Subcutaneous adipose tissue (tissue), 4 donors: ENCODE measurements around the gene AGO3. TPM values are rescaled to one million over a fixed set of nuclear protein-coding genes. Genes with fewer than 3 reads are reported as not detected.

Experiments used
- total RNA-seq, 4 donors: library from RNA; depleted of rRNA; stranded (reverse); fragments of >200 nt; gene quantifications; one replicate each; pipeline ENCODE4 v1.1.0, GENCODE V29; 2016
- TF ChIP-seq, protein P1 (sequence below): fragments of 450-650 bp; IDR thresholded peaks from one replicate; pipeline ENCODE4 v1.5.1; 2016; ENCODE audit warnings: low read depth, mild to moderate bottlenecking, control low read depth, antibody characterized with exemption, moderate library complexity

AGO3 gene
- total RNA-seq, 4 donors from 2014 or later: 22.2 to 29.7 (median 25.6) TPM

DNA sequence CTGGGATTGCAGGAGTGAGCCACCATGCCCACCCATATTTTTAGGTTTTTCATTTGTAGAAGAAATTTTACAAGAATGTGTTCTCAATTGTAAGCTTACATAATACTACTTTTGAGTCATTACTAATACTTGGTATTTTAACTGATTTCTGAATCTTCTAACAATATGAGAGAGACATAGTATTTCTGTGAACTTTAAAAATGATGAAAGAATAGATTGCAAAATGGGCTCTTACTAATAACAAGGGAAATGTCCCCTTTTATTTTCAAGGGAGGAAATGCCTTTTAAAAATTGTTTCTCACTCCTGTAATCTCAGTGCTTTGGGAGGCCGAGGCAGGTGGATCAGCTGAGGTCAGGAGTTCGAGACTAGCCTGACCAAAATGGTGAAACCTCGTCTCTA, 5.9 kb downstream of the AGO3 start:
- TF ChIP-seq, protein P1, sequence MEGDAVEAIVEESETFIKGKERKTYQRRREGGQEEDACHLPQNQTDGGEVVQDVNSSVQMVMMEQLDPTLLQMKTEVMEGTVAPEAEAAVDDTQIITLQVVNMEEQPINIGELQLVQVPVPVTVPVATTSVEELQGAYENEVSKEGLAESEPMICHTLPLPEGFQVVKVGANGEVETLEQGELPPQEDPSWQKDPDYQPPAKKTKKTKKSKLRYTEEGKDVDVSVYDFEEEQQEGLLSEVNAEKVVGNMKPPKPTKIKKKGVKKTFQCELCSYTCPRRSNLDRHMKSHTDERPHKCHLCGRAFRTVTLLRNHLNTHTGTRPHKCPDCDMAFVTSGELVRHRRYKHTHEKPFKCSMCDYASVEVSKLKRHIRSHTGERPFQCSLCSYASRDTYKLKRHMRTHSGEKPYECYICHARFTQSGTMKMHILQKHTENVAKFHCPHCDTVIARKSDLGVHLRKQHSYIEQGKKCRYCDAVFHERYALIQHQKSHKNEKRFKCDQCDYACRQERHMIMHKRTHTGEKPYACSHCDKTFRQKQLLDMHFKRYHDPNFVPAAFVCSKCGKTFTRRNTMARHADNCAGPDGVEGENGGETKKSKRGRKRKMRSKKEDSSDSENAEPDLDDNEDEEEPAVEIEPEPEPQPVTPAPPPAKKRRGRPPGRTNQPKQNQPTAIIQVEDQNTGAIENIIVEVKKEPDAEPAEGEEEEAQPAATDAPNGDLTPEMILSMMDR: no peak

DNA sequence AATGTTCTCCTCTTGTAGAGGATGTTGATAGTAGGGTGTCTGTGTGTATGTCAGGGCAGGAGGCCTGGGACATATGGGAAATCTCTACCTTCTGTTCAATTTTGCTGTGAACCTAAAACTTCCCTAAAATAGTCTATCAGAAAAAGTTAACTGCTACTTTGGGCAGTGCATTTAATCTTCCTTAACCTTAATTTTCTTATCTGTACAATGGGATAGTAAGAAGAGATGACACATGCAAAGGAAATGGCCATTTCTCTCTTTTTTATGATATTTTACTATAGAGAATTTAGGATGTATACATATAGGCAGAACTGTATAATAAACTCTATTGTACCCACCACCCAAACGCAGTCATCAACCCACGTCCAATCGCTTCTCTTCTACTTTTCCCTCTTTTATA, 8.6 kb downstream of the AGO3 start:
- TF ChIP-seq, protein P1: no peak

DNA sequence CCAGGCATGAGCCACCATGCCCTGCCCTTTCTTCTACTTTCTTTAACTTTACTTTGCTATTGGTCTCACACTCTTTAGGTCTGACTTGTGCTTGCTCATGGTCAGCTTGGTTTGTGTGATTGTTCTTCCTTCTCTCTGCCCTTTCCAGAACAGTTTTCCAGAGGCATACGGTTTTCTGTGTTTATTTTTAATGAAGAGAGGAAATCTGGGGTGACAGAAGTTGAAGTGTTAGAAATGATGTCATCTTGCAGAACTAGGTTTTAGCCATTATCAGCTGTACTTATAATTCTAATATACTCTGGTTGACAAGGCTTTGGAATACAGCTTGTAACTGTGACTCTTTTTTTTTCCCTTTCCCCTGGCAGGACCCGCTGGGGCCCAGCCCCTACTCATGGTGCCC, 14.4 kb downstream of the AGO3 start:
- TF ChIP-seq, protein P1: no peak

DNA sequence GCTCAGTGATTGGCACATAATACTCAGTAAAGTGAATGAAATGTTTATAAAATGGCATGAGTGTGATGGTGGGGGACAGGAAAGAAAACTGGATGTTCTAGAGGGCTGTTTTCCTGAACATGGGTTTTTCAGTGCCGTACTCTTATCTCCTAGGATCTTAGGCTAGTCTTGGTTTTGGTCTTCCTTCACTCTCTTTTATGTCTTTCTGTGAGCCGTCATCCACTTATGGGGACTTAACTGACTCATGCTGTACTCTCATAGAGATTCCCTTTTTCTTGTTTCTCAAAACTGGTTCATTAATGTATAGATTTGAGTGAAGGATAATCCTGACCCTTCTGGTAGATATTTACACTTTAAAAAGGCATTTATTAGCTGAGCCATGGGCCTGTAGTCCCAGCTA, 16.6 kb downstream of the AGO3 start:
- TF ChIP-seq, protein P1: no peak

DNA sequence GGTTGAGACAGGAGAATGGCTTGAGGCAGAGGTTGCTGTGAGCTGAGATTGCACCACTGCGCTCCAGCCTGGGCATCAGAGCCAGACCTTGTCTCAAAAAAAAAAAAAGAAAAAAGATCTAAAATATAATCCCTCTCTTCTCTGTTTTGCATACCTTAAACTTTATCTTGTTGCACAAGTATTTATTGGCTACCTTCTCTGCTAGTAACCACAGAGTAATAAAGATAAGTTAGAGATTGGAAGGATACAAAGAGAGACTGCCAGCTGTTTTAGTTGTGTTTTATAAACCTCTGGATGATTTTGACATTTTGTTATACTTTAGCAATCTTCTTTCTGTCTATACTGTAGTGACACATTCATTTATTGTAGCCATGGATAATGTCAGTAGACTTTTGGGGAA, 27.7 kb downstream of the AGO3 start:
- TF ChIP-seq, protein P1: no peak

DNA sequence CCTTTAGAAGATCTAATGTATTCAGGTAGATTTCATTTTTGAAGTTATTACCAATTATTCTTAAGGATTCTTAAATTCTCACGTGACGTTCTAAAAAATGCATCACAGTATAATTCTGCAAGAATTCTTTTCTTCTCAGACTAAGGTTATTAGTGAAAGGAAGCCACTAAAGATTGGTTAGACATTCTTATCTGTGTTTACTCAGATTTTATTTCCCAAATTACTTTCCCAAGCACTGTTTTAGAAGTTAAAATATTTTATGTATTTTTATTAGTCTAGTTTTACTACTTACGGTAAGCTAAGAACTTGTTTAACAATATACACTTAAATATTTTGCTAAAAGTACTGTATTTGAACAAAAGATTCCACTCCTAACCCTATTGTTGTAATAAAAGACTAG, 28.4 kb downstream of the AGO3 start:
- TF ChIP-seq, protein P1: no peak

DNA sequence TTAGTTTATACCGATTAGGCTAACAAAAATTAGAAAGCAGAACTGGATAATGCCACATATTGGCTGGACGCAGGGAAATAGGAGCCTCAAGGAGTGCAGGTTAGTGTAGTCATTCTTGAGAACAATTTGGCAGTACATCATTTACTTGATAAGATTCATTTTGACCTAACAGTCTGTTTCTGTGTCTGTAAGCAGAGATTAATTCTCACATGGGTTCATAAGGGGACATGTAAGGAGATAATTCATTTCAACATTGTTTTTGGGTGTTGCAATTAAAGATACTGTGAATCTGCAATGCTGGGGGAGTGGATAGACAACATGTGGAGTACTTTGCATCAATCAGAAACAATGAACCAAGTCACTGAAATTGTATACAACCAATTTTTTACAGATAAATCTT, 32.0 kb downstream of the AGO3 start:
- TF ChIP-seq, protein P1: no peak
